ENCODE results near the gene CR2. TPM values are rescaled to one million over a fixed set of nuclear protein-coding genes. Genes with fewer than 3 reads are reported as not detected.

CR2 gene
- 1 to 10 TPM in 1 of 2 donors, under 1 TPM in 1; 0.19 to 1.1 TPM for total RNA-seq
- long read RNA-seq, donor 1: 0 reads
- long read RNA-seq, donor 2: 0 reads

DNA sequence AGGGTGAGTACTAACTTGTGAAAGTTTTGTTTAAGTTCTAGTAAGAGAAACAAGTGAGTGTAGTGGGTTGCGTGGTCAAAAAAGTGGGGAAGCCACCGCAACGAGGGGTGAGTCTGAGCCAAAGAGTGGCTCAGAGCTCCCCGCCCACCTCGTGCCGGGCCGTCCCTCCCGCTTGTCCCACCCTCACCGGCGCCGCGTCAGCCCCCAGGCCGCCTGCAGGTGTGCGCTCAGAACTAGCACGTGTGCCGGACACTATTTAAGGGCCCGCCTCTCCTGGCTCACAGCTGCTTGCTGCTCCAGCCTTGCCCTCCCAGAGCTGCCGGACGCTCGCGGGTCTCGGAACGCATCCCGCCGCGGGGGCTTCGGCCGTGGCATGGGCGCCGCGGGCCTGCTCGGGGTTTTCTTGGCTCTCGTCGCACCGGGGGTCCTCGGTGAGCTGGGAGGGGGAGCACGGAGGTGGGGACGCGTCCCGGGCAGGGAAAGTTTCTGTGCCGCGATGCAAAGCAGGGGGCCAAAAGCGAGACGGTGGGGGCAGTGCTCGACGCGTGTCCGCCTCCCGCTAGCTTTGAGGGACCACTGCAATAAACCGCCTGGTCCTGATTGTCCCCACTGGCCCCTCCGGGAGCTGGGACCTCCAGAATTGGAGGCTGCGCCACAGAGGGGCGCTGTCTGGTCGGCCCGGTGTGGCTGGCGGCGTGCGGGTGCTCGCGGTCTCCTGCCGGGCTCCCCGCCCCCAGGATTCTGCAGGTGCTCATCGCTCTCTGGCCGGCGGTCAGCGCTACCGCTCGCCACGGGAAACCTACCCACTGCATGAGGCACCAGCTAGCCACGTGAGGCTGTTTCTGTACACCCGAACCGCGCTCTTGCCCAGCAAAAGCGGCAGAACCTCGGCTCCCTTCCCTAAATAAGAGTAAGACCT, at the start of gene CR2:
TSS of gene CR2 (plus strand) at position 283 of the 919 bp plus-strand sequence. CDS start at position 374, 91 bp downstream.
- peak; percentile 79 for DNase-seq (ENCODE audit: low spot score)
- intact Hi-C loops (cut with DNase I): no loop called here

DNA sequence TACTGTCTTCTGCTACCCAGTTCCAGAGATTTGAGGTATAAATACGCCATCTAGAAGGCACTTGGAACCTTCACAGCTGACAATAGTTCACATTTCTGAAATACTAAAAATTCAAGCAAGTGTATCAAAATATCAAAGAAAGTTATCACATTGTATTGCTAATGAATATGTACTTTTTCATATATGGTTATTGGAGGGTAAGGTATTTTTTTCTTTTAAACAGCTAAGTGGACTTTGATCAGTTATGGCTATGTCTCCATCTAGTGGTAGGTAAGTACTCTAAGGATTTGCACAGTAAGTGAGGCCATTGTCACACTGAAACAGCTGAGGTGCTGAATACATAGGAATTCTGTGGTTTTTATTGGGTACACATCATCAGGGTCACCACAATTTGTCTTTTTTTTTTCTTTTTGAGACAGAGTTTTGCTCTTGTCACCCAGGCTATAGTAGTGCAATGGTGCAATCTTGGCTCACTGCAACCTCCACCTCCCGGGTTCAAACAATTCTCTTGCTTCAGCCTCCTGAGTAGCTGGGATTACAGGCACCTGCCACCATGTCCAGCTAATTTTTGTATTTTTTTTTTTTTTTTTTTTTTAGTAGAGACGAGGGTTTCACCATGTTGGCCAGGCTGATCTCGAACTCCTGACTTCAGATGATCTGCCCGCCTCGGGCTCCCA, 49.1 kb upstream of the CR2 start:
- DNase-seq (ENCODE audit: low spot score): no peak
- intact Hi-C loops (cut with DNase I): loop anchor here in 1 of 2 donors (5.0 kb wide), 1 partner anchor 318 kb away; the partner anchor contains the start of gene C4BPB

DNA sequence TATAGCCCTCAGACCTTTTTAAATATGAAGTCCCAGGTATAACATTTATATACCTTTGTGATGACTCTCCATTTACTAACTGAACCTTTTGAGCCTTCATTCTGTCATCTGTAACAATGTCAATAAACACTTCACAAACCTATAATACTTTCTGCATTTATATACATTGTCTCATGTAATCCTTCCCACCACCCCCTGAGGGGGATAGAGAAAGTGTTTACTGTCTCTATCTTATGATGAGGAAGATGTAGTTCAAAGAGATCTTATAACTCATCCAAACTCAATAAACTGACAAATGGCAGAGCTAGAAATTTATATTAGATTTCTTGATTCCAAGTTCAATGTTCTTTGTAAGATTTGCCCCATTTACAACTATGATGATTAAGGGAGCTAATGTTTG, 48.3 kb upstream of the CR2 start:
- intact Hi-C loops (cut with DNase I): loop anchor here in 1 of 2 donors (5.0 kb wide), 1 partner anchor 319 kb away; the partner anchor contains the start of gene C4BPB

DNA sequence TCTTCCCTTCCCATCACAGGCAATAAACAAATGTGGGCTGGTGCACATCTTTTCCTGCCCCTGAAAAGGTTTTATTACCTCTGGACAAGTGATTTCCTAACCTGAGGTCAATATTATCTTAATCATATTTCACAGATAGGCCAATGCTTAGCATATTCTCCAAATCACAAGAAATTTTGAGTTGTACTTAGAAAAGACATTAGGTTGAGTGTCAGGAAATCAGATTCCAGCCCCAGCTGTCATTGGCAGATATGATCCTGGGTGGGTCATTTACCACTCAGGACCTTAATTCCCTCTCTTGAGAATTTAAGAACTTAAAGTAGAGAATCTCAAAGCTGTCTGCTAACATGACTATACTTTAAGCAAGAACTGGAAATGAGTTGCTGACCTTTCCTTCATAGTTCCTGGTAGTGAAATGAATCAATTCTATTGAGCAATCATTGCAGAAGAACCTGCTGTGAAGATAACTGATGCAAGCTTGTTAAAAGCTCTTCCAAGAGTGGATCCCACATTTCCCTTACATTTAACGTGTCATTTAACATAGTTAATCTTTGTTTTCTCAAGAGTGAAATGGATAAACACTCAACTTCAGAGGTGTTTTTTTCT, 46.4 kb upstream of the CR2 start:
- no peak for DNase-seq (ENCODE audit: low spot score)
- intact Hi-C loops (cut with DNase I): loop anchor here in 1 of 2 donors (5.0 kb wide), 1 partner anchor 320 kb away; the partner anchor contains the start of gene C4BPB

More for the DNA sequence above, 48.3 kb upstream of the CR2 start:
- DNase-seq (ENCODE audit: low spot score): no peak

DNA sequence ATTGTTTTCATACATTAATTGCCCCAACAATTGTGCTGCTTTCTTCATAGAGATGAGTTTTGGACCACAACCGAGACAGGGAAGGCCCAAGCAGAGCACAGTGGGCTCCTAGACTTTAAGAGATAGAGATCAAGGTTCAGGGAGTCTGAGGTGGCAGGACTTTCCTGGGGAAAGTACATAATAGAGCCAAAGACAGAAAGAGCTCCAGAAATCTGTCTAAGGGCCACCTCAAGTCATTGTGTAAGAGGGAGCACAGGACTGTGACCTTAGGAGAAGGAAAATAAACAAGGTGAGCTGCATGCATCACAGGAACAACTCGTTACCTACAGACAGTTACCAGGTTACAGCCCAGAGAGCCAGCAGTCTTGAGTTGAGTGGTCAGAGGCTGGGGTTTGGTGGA, 41.3 kb upstream of the CR2 start:
- intact Hi-C loops (cut with DNase I): no loop called here
- DNase-seq (ENCODE audit: low spot score): no peak

DNA sequence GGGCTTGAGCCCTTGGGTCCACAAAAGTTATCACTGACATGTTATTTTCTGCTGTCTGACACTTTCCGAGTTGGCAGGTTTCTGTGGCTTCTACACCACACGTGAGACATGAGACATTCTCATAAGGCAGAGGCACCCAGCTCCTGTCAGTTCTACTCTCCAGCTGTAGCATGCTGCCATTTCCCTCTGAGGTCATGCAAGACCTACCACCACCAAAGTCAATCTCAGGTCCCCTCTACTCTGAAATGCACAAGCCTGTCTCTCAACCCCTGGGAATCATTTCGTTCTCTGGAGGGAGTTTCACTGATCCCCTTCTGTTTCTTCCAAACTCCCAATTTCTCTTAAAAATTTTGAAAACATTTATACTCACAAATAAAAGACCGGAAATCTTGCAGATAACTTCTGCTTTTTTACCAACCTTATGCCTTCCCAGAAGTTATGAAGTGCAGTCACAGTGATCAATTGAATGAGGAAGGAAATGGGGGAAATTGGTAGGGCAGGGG, 39.5 kb upstream of the CR2 start:
- intact Hi-C loops (cut with DNase I): no loop called here
- DNase-seq (ENCODE audit: low spot score): no peak

DNA sequence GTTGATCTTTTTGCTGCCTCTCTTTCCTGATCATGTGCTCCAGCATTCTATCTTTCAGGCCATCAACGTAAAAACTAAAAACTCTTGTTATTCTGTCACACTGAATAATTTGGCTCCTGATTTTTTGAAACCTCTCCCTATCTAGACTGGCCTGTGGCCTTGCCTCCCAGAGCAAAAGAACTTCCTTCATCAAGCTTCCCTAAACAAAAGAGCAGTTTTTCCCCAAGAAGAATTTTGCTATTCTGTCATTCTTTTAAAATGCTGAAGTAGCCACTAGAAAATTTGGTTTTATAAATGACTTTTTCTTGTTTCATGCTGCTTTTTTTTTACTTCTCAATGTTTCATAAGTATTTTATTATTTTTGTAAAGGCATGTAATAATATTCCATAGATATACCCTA, 37.1 kb upstream of the CR2 start:
- DNase-seq (ENCODE audit: low spot score): no peak
- intact Hi-C loops (cut with DNase I): no loop called here

DNA sequence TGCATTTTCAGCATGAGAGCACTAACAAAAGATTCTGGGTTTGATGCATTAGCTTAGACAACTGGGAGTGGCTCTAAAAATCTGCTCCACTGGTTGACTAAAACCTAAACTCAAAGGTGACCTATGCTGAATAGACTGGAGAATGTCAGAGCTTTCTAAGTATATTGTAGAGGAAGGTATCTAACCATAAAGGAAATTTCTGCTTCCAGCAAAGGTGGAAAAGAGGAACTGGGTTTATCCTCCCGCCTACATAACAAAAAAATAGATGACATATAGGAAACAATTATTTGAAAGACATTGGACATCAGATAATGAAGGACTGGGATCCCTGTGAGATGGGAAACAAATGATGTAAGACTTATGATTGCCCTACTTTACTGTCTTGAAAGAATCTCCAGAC, 35.8 kb upstream of the CR2 start:
- DNase-seq (ENCODE audit: low spot score): no peak
- intact Hi-C loops (cut with DNase I): no loop called here

DNA sequence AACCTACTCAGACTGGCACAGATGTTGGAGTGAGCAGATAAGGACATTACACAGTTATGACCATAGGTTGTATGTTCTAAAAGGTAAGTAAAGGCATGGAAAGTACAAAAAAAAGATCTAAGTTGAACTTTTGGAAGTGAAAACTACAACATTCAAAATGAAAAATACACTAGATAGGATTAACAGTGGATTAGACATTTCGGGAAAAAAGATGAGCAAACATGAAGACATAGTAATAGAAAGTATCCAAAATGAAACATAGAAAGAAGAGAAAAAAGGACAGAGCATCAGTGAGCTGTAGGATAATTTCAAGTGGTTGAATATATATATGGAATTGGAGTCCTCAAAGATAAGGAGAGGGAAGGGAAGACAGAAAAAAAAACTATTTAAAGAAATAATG, 34.0 kb upstream of the CR2 start:
- DNase-seq (ENCODE audit: low spot score): no peak

DNA sequence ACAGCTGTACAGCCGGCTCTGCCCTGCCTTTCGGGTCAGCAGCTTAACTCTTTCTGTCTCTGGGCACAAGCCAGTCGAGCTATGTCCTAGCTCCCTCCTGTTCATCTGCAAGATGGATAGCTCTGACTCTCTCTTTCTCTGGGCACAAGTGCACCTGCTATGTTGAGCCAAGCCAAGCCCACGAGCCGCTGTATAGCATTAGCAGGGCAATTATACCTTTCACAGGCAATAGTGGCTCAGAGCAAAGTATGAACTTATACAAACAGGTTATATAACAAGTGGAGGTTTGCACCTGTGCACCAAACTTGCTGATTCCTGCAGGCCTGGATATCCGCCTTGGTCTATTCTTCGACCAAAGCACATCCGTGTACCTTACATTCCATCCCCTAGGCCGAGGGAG, 33.0 kb upstream of the CR2 start:
- DNase-seq (ENCODE audit: low spot score): no peak
- intact Hi-C loops (cut with DNase I): loop anchor here in 1 of 2 donors (5.0 kb wide), 1 partner anchor 429 kb away; no protein-coding TSS in a partner anchor

More for the DNA sequence above, 34.0 kb upstream of the CR2 start:
- intact Hi-C loops (cut with DNase I): loop anchor here in 1 of 2 donors (5.0 kb wide), 1 partner anchor 428 kb away; no protein-coding TSS in a partner anchor

DNA sequence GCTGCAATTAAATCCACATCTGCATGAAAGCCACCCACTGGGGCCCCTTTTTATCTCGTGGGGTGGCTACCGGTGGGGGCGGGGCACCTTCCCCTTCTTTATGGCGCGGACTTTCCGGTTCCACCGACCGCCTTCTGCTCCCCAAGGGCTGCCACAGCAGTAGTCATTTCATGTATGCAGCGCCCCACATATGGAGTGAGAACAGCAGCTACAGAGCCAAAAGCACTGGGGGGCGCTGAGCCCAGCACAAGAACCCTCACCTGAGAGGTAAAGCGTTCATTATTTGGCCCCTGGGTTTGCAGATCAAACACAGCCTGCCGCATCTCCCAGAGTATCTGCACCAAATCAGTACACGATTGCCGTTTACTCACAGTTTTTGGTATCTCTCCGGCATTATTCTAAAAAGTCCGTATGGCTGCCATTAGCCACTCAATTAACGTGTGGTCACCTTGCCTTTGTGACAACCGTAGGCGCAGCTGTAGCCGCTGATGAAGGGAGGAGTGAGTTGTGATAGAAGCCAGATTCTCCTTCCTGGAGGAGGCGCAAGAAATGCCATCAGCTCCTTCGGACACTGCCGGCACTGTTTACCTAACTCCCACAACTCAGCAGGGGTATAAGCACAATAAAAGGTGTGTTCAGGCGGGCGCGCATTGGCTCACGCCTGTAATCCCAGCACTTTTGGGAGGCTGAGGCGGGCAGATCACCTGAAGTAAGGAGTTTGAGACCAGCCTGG, 30.4 kb upstream of the CR2 start:
- no peak for DNase-seq (ENCODE audit: low spot score)
- intact Hi-C loops (cut with DNase I): loop anchor here in 1 of 2 donors (2.0 to 5.0 kb wide), 2 partner anchors 31 to 431 kb away; no protein-coding TSS in a partner anchor

DNA sequence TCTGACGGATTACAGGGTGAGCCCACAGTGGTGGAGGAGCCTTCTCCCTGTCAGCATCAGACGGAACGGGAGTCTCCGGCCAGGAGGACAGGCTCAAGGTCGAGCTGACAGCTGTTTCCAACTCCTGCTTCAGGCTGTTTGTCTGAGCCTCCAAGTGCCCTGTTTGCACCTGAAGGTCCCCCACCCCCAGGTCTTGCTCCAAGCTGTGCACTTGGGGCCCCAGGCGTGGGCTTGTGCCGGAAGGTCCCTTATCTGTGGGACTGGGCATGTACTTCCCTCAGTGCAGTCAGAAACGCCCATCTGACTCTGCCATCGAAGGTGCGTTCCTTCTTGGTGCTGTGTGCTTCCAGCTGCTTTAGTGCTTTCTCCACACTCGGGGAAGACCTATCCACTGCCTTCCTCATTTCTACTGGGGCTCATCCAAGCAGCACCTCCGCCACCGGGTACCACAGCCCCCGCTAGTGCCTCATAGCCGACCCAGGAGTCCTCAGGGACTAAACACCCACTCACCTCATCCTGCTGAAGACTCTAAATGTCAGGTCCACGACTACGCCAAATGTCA, 29.5 kb upstream of the CR2 start:
- intact Hi-C loops (cut with DNase I): loop anchor here in 1 of 2 donors (2.0 to 5.0 kb wide), 2 partner anchors 32 to 432 kb away; no protein-coding TSS in a partner anchor
- peak; percentile 62 for DNase-seq (ENCODE audit: low spot score)

DNA sequence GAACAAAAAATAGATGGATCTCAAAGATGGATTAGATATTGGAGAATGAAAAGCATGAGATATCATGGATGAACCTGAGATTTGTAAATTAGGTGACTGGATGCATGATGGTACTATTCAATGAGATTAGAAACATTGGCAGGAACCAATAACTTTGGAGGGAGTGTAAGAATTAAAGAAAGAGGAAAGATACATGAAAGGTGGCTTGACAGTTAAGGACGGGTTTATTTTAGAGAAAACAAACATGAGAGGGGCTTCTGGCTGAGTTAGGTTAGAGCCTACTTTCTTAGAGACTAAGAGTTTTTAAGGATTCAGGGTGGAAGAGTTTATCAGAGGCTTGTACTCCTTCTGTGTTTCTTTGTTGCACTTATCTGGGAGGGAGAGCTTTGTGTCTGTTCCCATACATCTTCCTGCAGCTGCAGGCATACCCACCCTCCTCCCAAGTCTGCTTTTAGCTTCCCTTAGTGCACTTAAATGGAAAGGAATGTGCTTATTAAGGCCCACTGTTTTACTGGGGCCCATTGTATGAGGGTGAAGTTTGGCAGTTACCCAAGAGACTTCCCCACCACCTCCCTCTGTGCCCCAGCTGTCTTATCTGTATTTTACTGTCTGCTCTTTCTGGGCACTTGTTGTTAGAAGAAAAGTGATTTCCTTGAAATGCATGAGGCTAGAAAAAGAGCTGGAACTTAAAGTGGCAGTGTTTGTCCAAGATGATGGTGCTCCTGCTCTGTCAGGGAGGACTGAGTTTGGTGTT, 26.1 kb upstream of the CR2 start:
- intact Hi-C loops (cut with DNase I): no loop called here
- DNase-seq (ENCODE audit: low spot score): no peak

DNA sequence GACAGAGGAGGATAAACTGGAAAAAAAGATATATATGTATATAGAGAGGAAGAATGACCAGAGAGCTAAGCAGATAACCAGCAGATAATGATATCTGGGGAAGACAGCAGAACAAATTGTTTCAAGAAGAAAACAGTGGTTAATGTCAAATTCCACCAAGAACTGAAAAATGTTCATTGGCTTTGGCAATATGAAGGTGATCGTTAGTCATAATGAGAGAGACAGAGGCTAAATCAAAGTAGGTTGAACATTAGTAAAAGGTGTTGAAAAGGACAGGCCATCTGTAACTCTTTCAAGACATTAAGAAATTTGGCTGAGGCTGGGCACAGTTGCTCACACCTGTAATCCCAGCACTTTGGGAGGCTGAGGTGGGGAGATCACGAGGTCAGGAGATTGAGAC, 25.3 kb upstream of the CR2 start:
- DNase-seq (ENCODE audit: low spot score): no peak
- intact Hi-C loops (cut with DNase I): no loop called here

DNA sequence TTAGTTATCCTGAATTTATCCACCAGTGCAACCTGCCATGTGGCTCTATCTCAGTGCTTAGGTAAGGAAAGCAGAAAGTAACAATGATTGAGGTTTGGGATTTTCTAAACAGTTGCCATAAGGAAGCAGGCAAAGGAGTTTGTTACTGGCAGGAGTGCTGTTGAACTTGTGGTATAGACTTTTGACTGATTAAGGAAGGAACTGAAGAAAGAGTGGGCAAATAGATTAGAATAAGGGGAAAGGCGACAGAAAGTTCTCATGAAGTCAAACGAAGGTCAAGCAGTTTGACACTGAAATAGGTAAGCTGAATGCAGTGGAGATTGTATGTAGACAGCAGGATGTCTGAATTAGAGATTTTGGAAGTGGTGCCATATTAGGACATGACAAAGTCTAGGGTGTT, 24.2 kb upstream of the CR2 start:
- no peak for DNase-seq (ENCODE audit: low spot score)
- intact Hi-C loops (cut with DNase I): no loop called here

DNA sequence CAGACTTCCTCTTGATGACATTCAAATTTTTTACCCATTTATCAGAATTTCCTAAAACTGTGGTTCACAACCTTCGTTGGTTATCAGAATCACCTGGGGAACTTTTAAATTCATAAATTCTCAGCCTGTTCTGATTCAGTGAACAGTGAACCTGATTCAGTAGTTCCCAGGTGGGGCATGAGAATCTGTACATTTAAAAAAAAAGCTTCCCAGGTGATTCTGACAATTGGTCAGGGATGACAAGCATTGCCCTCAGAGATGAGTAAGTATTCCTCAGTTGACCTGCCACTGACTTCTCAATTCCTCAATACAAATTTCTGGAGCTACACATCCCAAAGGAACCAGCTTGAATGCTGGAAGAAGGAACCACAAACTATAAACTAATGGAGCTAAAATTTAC, 23.5 kb upstream of the CR2 start:
- intact Hi-C loops (cut with DNase I): no loop called here
- DNase-seq (ENCODE audit: low spot score): no peak

DNA sequence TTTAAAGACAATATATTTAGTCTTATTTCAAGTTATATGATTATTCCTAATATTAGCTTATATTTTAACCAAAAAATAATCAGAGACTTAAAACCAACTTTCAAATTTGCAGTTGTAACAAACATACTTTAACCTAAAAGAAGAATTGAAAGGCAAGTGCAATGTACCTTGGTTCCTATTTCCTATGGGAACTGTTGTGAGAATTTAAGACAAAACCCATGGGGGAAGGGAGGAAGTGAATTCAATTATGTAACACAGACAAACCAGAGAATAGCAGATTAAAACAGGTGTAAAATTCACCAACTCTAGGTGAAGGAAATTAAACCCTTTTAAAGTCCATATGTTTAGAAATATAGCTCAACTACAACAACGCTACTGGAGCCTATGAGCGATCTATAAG, 22.6 kb upstream of the CR2 start:
- no peak for DNase-seq (ENCODE audit: low spot score)
- intact Hi-C loops (cut with DNase I): no loop called here

DNA sequence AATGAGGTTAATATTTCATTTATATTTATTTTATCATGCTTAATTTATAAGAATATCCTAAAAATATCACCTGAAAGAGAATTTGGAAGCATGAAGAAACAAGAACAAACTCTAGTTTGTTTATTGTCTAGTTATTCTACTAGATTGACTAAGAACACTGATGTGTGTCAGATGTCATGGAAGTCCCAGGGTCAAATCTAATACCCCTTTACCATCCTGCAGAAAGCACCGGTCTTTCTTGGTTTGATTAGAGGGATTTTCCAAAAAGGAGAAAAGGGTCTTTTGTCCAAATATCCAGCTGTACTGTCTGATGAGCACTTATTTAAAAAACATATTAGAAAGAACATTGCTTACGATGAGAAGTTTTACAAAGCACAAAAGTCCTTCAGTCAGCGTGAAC, 20.7 kb upstream of the CR2 start:
- DNase-seq (ENCODE audit: low spot score): no peak
- intact Hi-C loops (cut with DNase I): no loop called here
